Suprapubic skin (tissue), 4 donors: Measurements from ENCODE around the gene S100A5.

Source experiments
- POLR2A ChIP-seq, 2 donors: fragments of 450-650 bp; IDR thresholded peaks; one replicate each; pipeline ENCODE4 v1.6.1; 2017; ENCODE audit warnings: antibody characterized with exemption in 2 of 2, mild to moderate bottlenecking in 2 of 2, moderate library complexity in 2 of 2
- POLR2AphosphoS5 ChIP-seq, 3 donors: sonication (generic); formaldehyde crosslinking; IDR thresholded peaks; one replicate each; pipeline ENCODE4 v1.6.1; 2017; ENCODE audit warnings: antibody characterized with exemption in 3 of 3
- TF ChIP-seq, protein P1 (sequence below), 2 donors: fragments of 200-600 bp in 1 of 2; fragments of 450-650 bp in 1 of 2; sonication (generic) in 1 of 2; IDR thresholded peaks; one replicate each; pipeline ENCODE4 v1.5.1; 2016 to 2019; ENCODE audit warnings: antibody characterized with exemption in 2 of 2, mild to moderate bottlenecking in 1 of 2, moderate library complexity in 1 of 2

GRCh38 chr1:153503766-153504165, 37.0 kb downstream of the S100A5 start:
- TF ChIP-seq, protein P1, sequence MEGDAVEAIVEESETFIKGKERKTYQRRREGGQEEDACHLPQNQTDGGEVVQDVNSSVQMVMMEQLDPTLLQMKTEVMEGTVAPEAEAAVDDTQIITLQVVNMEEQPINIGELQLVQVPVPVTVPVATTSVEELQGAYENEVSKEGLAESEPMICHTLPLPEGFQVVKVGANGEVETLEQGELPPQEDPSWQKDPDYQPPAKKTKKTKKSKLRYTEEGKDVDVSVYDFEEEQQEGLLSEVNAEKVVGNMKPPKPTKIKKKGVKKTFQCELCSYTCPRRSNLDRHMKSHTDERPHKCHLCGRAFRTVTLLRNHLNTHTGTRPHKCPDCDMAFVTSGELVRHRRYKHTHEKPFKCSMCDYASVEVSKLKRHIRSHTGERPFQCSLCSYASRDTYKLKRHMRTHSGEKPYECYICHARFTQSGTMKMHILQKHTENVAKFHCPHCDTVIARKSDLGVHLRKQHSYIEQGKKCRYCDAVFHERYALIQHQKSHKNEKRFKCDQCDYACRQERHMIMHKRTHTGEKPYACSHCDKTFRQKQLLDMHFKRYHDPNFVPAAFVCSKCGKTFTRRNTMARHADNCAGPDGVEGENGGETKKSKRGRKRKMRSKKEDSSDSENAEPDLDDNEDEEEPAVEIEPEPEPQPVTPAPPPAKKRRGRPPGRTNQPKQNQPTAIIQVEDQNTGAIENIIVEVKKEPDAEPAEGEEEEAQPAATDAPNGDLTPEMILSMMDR (IDR thresholded peaks at IDR 0.05): no peak
- TF ChIP-seq POLR2AphosphoS5 (IDR thresholded peaks at IDR 0.05) (no peak), POLR2A (IDR thresholded peaks at IDR 0.05) (no peak)
